ENCODE results near the gene SACM1L. TPM values are rescaled to one million over a fixed set of nuclear protein-coding genes. Genes with fewer than 3 reads are reported as not detected.

SACM1L gene
- total and polyA plus RNA-seq, 2 of the 8 experiments (the other 6 are each of a cell fraction or from before 2014, with no cell fraction given) = 20.1 to 61.0 TPM

DNA sequence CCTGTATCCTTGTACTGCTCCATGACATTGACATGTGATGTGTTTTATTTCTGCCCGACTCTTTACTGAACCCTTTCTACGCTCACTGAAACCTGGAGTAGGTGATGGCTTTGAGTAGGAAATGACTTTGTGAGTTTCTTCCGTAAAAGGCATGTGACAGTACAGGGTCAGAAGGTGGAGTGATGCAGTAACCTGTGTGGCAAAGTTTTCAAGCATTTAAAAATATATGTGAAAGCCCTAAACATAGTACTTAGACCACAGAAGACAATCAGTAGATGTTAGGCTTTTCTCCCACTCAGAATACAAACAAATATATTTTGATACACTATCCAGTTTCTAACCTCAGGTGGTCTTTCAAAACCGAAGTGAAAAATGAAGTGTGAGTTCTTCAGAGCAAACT is 31.3 kb upstream of the SACM1L start (continued):
- TF ChIP-seq CBX5 (IDR thresholded peaks at IDR 0.05; ENCODE audit: low read depth, low read length) (no peak), GABPA (IDR thresholded peaks at IDR 0.05; ENCODE audit: borderline replicate concordance, insufficient read depth, low read length) (no peak), EP300 (IDR thresholded peaks at IDR 0.05; ENCODE audit: borderline replicate concordance in 1 of 2, low read depth in 2 of 2, low read length in 2 of 2) (no peak), JUND (IDR thresholded peaks at IDR 0.05; ENCODE audit: low read length) (no peak)

Data from H1 (cell line).